CD14-positive monocyte (primary cell): ENCODE results near the gene CPT1A. TPM values are rescaled to one million over a fixed set of nuclear protein-coding genes. Genes with fewer than 3 reads are reported as not detected.

Source experiments
- DNase-seq, 3 donors: peaks; one replicate each; pipeline ENCODE4 v3.0.0-alpha.2; 2011 to 2022
- H2AFZ ChIP-seq: 2 replicates; pipeline ENCODE4 v1.6.0; 2012; ENCODE audit warnings: mild to moderate bottlenecking, low read depth, low read length, inconsistent platforms; ENCODE audit not compliant: insufficient read depth, poor library complexity, severe bottlenecking
- H3K27ac ChIP-seq, 2 donors: 1 replicate in 1 of 2; 2 replicates in 1 of 2; pipeline ENCODE4 v1.5.1; 2012 to 2013; ENCODE audit warnings: low read length in 2 of 2, control low read depth in 1 of 2, inconsistent platforms in 1 of 2, low read depth in 1 of 2, mild to moderate bottlenecking in 1 of 2
- H3K27me3 ChIP-seq, 2 donors: one replicate each; pipeline versions ENCODE4 v1.6.0 to v1.6.1; 2011 to 2013; ENCODE audit warnings: low read length in 2 of 2; ENCODE audit not compliant: control insufficient read depth in 2 of 2, insufficient read depth in 2 of 2
- H3K36me3 ChIP-seq, 2 donors: replicated peaks in 1 of 2; 1 replicate in 1 of 2; 2 replicates in 1 of 2; pipeline versions ENCODE4 v1.5.1 to v1.6.1; 2012 to 2013; ENCODE audit warnings: low read length in 2 of 2, control low read depth in 1 of 2, inconsistent platforms in 1 of 2, mild to moderate bottlenecking in 1 of 2; ENCODE audit not compliant: insufficient read depth in 2 of 2, control insufficient read depth in 1 of 2
- H3K4me1 ChIP-seq, 2 donors: 1 replicate in 1 of 2; 2 replicates in 1 of 2; pipeline versions ENCODE4 v1.5.1 to v1.6.1; 2012 to 2013; ENCODE audit warnings: low read length in 2 of 2, control low read depth in 1 of 2, inconsistent platforms in 1 of 2, mild to moderate bottlenecking in 1 of 2, moderate library complexity in 1 of 2; ENCODE audit not compliant: insufficient read depth in 2 of 2, control insufficient read depth in 1 of 2
- H3K4me2 ChIP-seq: replicated peaks from 2 replicates; pipeline ENCODE3; 2012; ENCODE audit warnings: low read length, moderate library complexity, mild to moderate bottlenecking; ENCODE audit not compliant: poor library complexity, severe bottlenecking; ENCODE audit errors: extremely low read depth
- H3K4me3 ChIP-seq, 3 experiments: fragments of 200-600 bp in 1 of 3; sonication (generic) in 1 of 3; replicated peaks in 1 of 3; 1 replicate in 2 of 3; 2 replicates in 1 of 3; pipeline ENCODE4 v1.5.1; 2011 to 2013; ENCODE audit warnings: low read length in 3 of 3, mild to moderate bottlenecking in 3 of 3, control low read depth in 2 of 3, low read depth in 2 of 3, inconsistent platforms in 1 of 3, moderate library complexity in 1 of 3
- H3K79me2 ChIP-seq: 2 replicates; pipeline ENCODE4 v1.6.0; 2012; ENCODE audit warnings: mild to moderate bottlenecking, control low read depth, inconsistent platforms, low read length, moderate library complexity; ENCODE audit not compliant: insufficient read depth
- H3K9ac ChIP-seq: 2 replicates; pipeline ENCODE4 v1.6.0; 2017; ENCODE audit warnings: low read length, mild to moderate bottlenecking; ENCODE audit not compliant: insufficient read depth, poor library complexity, severe bottlenecking
- H3K9me3 ChIP-seq, 2 donors: replicated peaks in 1 of 2; 1 replicate in 1 of 2; 2 replicates in 1 of 2; pipeline versions ENCODE4 v1.5.1 to v1.6.1; 2012 to 2013; ENCODE audit warnings: low read length in 2 of 2, control low read depth in 1 of 2; ENCODE audit not compliant: control insufficient read depth in 1 of 2, insufficient read depth in 1 of 2
- H4K20me1 ChIP-seq: 2 replicates; pipeline ENCODE4 v1.6.0; 2012; ENCODE audit warnings: mild to moderate bottlenecking, low read length, control low read depth, moderate library complexity; ENCODE audit not compliant: insufficient read depth
- H3K27ac Mint-ChIP-seq, 7 donors: one replicate each; pipeline ENCODE4 v1.8.0; 2020; ENCODE audit warnings: mild to moderate bottlenecking in 7 of 7, mixed read lengths in 7 of 7, moderate library complexity in 6 of 7, inconsistent platforms in 2 of 7
- H3K27me3 Mint-ChIP-seq, 3 donors: one replicate each; pipeline ENCODE4 v1.8.0; 2021 to 2022; ENCODE audit warnings: low read depth in 3 of 3, mild to moderate bottlenecking in 3 of 3, mixed read lengths in 3 of 3, moderate library complexity in 3 of 3, inconsistent platforms in 1 of 3
- H3K36me3 Mint-ChIP-seq, 2 donors: one replicate each; pipeline ENCODE4 v1.8.0; 2020; ENCODE audit warnings: mixed read lengths in 2 of 2, inconsistent platforms in 1 of 2, mild to moderate bottlenecking in 1 of 2
- H3K4me1 Mint-ChIP-seq: one replicate; pipeline ENCODE4 v1.8.0; 2020; ENCODE audit warnings: mild to moderate bottlenecking, mixed read lengths
- H3K4me3 Mint-ChIP-seq, 2 donors: one replicate each; pipeline ENCODE4 v1.8.0; 2020; ENCODE audit warnings: mild to moderate bottlenecking in 2 of 2, mixed read lengths in 2 of 2, moderate library complexity in 1 of 2
- H3K9me3 Mint-ChIP-seq, 7 donors: one replicate each; pipeline ENCODE4 v1.8.0; 2020 to 2022; ENCODE audit warnings: mixed read lengths in 7 of 7, mild to moderate bottlenecking in 6 of 7, moderate library complexity in 6 of 7, inconsistent platforms in 2 of 7
- CTCF ChIP-seq: fragments of 200-600 bp; IDR thresholded peaks from one replicate; pipeline ENCODE4 v1.8.0; 2022; ENCODE audit warnings: antibody characterized with exemption, mild to moderate bottlenecking
- WGBS: methylation state at CpG from one replicate; pipeline ENCODE4 v1.1.5; 2013; ENCODE audit warnings: missing lambda C conversion rate; ENCODE audit not compliant: insufficient coverage; 5-methylcytosine and 5-hydroxymethylcytosine counted together
- intact Hi-C, 2 donors: fragments of 100-400 bp; cut with micrococcal nuclease; formaldehyde crosslinking; loops; one replicate each; pipeline versions ENCODE4 v1.15.0 to v1.15.1; 2023
- polyA plus RNA-seq, 3 donors: library from polyadenylated mRNA; depleted of rRNA in 1 of 3; unstranded in 2 of 3; stranded (reverse) in 1 of 3; fragments of 300-500 nt in 2 of 3; fragments of >200 nt in 1 of 3; fragmentation: Illumina TruSeq in 2 of 3; gene quantifications; 1 replicate in 2 of 3; 2 replicates in 1 of 3; pipeline ENCODE4 v1.2.3, GENCODE V29; 2012 to 2021

CPT1A gene
- polyA plus RNA-seq, 3 donors = 5.6 to 42.5 (median 7.0) TPM

GRCh38 chr11:68847395-68847794, 5.7 kb upstream of the CPT1A start:
- TF ChIP-seq CTCF = no peak
- peaks cover 15 to 22% of the 10 kb centered on the region in 2 donors for H3K4me1 ChIP-seq
- H3K9me3 ChIP-seq = no peaks in the 10 kb centered on the region
- Mint-ChIP-seq H3K4me1 (peaks cover 18% of the 10 kb centered on the region), H3K9me3 (peaks cover 0 to under 1% (median 0%) of the 10 kb centered on the region in 7 donors), H3K27me3 (peaks cover 4 to 18% (median 8%) of the 10 kb centered on the region in 3 donors), H3K27ac (no peak overlapping the region), H3K36me3 (no peaks in the 10 kb centered on the region), H3K4me3 (no peak overlapping the region)
- no peaks in the 10 kb centered on the region for H3K27me3 ChIP-seq
- no peak overlapping the region for H3K4me2 ChIP-seq
- no peak overlapping the region for H3K4me3 ChIP-seq
- 100% methylated on average over 1 of the region's 4 CpGs for WGBS
- intact Hi-C loops = no loop called here
- no peak overlapping the region for H3K27ac ChIP-seq
- no peaks in the 10 kb centered on the region for H3K36me3 ChIP-seq
- H4K20me1 ChIP-seq = no peaks in the 10 kb centered on the region
- no peak overlapping the region for H3K9ac ChIP-seq
- H3K79me2 ChIP-seq = peaks cover 4% of the 10 kb centered on the region
- DNase-seq = no peak
- no peak overlapping the region for H2AFZ ChIP-seq

GRCh38 chr11:68845351-68846002, 3.8 kb upstream of the CPT1A start:
- H3K27ac ChIP-seq = no peak overlapping the region
- H3K4me1 ChIP-seq = peaks cover 21 to 34% of the 10 kb centered on the region in 2 donors
- H3K27me3 Mint-ChIP-seq = peaks cover 4 to 18% (median 8%) of the 10 kb centered on the region in 3 donors
- H3K9me3 Mint-ChIP-seq = no peaks in the 10 kb centered on the region
- no peak overlapping the region for H3K4me3 Mint-ChIP-seq
- H3K9me3 ChIP-seq = no peaks in the 10 kb centered on the region
- H3K36me3 Mint-ChIP-seq = no peaks in the 10 kb centered on the region
- H3K4me1 Mint-ChIP-seq = peaks cover 20% of the 10 kb centered on the region
- no peak overlapping the region for H3K4me3 ChIP-seq
- DNase-seq = no peak
- no peak for TF ChIP-seq CTCF
- no peak overlapping the region for H3K27ac Mint-ChIP-seq
- H2AFZ ChIP-seq = no peak overlapping the region
- intact Hi-C loops = no loop called here
- H3K36me3 ChIP-seq = no peaks in the 10 kb centered on the region
- no peak overlapping the region for H3K9ac ChIP-seq
- no peak overlapping the region for H3K4me2 ChIP-seq
- peaks cover 23% of the 10 kb centered on the region for H3K79me2 ChIP-seq
- peaks cover 7% of the 10 kb centered on the region for H4K20me1 ChIP-seq
- H3K27me3 ChIP-seq = no peaks in the 10 kb centered on the region
- WGBS = 86% methylated on average over 17 of the region's 18 CpGs
